Renal cortical epithelial cell (primary cell): ENCODE measurements around the gene OTUD3. TPM values are rescaled to one million over a fixed set of nuclear protein-coding genes. Genes with fewer than 3 reads are reported as not detected.
"Not testable (repeated sequence)": the region's sequence is repeated elsewhere in the genome, so short reads cannot be mapped to it uniquely, and the experiment has no call there.

ENCODE experiments used
- DNase-seq: peaks from one replicate; pipeline ENCODE4 v3.0.0-alpha.2; 2011; ENCODE audit warnings: low read depth
- total RNA-seq: library from RNA; depleted of rRNA; stranded (reverse); fragments of >200 nt; gene quantifications from 2 replicates; pipeline ENCODE4 v1.2.3, GENCODE V29; 2014

The OTUD3 gene
- 4.3 and 8.7 TPM in 2 replicates for total RNA-seq

GRCh38 chr1:19882111-19883071 is at the start of gene OTUD3:
Gene OTUD3, plus strand, starts transcription at chr1:19882395. Its CDS starts 119 bp downstream, at chr1:19882514.
- DNase-seq = peak; percentile 94

- DNase-seq = no peak
Observed at GRCh38 chr1:19835578-19835977, 46.6 kb upstream of the OTUD3 start.

GRCh38 chr1:19837866-19838265 is 44.3 kb upstream of the OTUD3 start:
- DNase-seq = no peak

GRCh38 chr1:19840228-19840627 is 42.0 kb upstream of the OTUD3 start:
- DNase-seq = no peak

- peak; percentile 52 for DNase-seq
Observed at GRCh38 chr1:19844731-19845495, 37.3 kb upstream of the OTUD3 start.

- DNase-seq = no peak
Observed at GRCh38 chr1:19845555-19845954, 36.6 kb upstream of the OTUD3 start.

- DNase-seq = no peak
Observed at GRCh38 chr1:19846338-19846737, 35.9 kb upstream of the OTUD3 start.

GRCh38 chr1:19847334-19847733 is 34.9 kb upstream of the OTUD3 start:
- DNase-seq = not testable (repeated sequence)

GRCh38 chr1:19849307-19849706 is 32.9 kb upstream of the OTUD3 start:
- DNase-seq = not testable (repeated sequence)

GRCh38 chr1:19850214-19850613 is 32.0 kb upstream of the OTUD3 start:
- DNase-seq = no peak

- DNase-seq = peak; percentile 15
Observed at GRCh38 chr1:19852036-19852435, 30.2 kb upstream of the OTUD3 start.

GRCh38 chr1:19854866-19855265 is 27.3 kb upstream of the OTUD3 start:
- no peak for DNase-seq

- DNase-seq = no peak
Observed at GRCh38 chr1:19858893-19859292, 23.3 kb upstream of the OTUD3 start.

GRCh38 chr1:19859876-19860275 is 22.3 kb upstream of the OTUD3 start:
- no peak for DNase-seq

GRCh38 chr1:19860418-19860817 is 21.8 kb upstream of the OTUD3 start:
- no peak for DNase-seq

GRCh38 chr1:19861034-19861433 is 21.2 kb upstream of the OTUD3 start:
- peak; percentile 84 for DNase-seq

GRCh38 chr1:19861842-19862530 is 20.2 kb upstream of the OTUD3 start:
- DNase-seq = no peak

- DNase-seq = no peak
Observed at GRCh38 chr1:19862944-19863343, 19.3 kb upstream of the OTUD3 start.

GRCh38 chr1:19864570-19865160 is 17.5 kb upstream of the OTUD3 start:
- DNase-seq = no peak

GRCh38 chr1:19866029-19866428 is 16.2 kb upstream of the OTUD3 start:
- no peak for DNase-seq

GRCh38 chr1:19866758-19867157 is 15.4 kb upstream of the OTUD3 start:
- DNase-seq = peak; percentile 40

- DNase-seq = not testable (repeated sequence)
Observed at GRCh38 chr1:19868575-19868974, 13.6 kb upstream of the OTUD3 start.
